ENCODE measurements around the gene OLFM2. TPM values are rescaled to one million over a fixed set of nuclear protein-coding genes. Genes with fewer than 3 reads are reported as not detected.

The OLFM2 gene
- polyA plus RNA-seq, 1 donor from 2014 or later: 68.6 TPM

DNA sequence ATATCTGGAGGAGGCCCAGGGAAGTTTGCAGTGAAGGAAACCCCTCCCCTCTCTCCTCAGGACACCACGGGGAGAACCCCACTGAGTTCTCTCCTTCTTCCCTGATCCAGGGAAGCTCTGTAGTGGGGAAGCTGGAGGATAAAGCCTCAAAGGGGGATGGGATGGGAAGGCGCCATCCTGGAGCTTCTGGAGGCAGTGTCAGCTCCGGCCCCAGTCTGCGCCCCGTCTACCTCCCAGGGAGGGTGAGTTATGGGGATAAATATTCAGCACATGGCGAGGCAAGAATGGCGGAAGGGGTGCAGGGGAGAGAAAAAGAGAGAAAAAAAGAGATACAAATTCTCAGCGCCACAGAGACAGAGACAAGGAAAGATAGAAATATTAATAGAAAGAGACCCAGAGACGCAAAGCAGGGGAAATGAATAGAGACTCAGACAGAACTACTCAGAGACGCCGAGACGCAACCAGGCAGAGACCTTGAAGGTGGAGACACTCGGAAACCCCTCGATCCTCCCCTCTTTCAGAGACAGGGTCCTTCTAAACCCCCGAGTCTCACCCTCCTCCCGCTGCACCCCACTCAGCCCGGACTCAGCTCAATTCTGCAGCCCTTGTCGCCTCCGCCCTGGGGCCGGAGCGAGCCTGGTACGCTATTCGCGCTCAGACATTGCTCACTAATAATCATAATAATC lies 23.6 kb downstream of the OLFM2 start:
- Histone ChIP-seq H4K20me1 (ENCODE audit: insufficient read depth) (peaks cover 41% of the 10 kb centered on the region), H3K4me3 (ENCODE audit: low read length) (peak overlapping the region; percentile 56), H3K27me3 (ENCODE audit: insufficient read depth, low read depth, low read length) (peaks cover 22% of the 10 kb centered on the region), H3F3A (ENCODE audit: insufficient read depth, low read length, poor library complexity, severe bottlenecking) (no peaks in the 10 kb centered on the region), H3K36me3 (ENCODE audit: insufficient read depth, low read length) (no peaks in the 10 kb centered on the region), H3K4me2 (ENCODE audit: low read length) (no peak overlapping the region), H3K9me2 (ENCODE audit: insufficient read depth, low read length) (no peaks in the 10 kb centered on the region), H3K9ac (ENCODE audit: low read length) (peak overlapping the region; percentile 5), H3K27ac (ENCODE audit: low read length) (no peak overlapping the region), H3K79me2 (replicated peaks; ENCODE audit: insufficient read depth, low read length) (peaks cover 3% of the 10 kb centered on the region), H2AFZ (ENCODE audit: low read depth, low read length) (no peak overlapping the region), H3K9me3 (ENCODE audit: low read length) (no peaks in the 10 kb centered on the region)
- TF ChIP-seq MXI1 (conservative IDR thresholded peaks at IDR 0.05; ENCODE audit: poor library complexity, severe bottlenecking) (no peak), EZH2 (IDR thresholded peaks at IDR 0.05; ENCODE audit: borderline replicate concordance, insufficient read depth, low read length, poor library complexity, severe bottlenecking) (no peak)

DNA sequence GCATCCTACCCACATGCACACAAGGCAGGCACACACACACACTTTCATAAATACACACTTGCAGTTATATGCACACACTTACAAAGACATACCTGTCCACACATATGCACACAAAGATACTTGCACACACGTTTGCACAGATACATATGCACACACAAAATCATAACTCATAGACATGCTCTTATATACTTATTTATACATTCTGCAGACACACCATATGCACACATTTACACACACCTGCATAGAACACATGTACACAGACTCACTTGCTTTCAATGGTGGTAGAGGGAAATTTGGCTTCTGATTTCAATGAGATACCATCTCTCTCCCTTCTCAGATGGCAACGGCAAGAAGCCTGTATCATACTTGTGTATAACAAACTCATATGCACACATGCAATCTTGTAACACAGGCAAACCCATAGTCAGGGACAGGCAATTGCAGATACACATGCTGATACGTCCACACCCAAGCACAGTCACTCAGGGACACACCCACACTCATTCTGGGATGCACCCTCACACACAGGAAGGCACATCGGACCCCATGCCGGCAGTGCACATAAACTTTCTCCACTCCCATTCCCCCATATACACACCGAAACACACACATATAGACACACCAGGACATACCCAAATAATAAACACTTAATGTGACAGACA lies 24.7 kb downstream of the OLFM2 start:
- H3K9ac ChIP-seq (ENCODE audit: low read length): no peak overlapping the region
- H4K20me1 ChIP-seq (ENCODE audit: insufficient read depth): peaks cover 33% of the 10 kb centered on the region
- H3K27me3 ChIP-seq (ENCODE audit: insufficient read depth, low read depth, low read length): peaks cover 22% of the 10 kb centered on the region
- no peak overlapping the region for H3K4me2 ChIP-seq (ENCODE audit: low read length)
- no peak for TF ChIP-seq TAF1 (IDR thresholded peaks at IDR 0.05; ENCODE audit: low read depth)
- TF ChIP-seq, protein P1, sequence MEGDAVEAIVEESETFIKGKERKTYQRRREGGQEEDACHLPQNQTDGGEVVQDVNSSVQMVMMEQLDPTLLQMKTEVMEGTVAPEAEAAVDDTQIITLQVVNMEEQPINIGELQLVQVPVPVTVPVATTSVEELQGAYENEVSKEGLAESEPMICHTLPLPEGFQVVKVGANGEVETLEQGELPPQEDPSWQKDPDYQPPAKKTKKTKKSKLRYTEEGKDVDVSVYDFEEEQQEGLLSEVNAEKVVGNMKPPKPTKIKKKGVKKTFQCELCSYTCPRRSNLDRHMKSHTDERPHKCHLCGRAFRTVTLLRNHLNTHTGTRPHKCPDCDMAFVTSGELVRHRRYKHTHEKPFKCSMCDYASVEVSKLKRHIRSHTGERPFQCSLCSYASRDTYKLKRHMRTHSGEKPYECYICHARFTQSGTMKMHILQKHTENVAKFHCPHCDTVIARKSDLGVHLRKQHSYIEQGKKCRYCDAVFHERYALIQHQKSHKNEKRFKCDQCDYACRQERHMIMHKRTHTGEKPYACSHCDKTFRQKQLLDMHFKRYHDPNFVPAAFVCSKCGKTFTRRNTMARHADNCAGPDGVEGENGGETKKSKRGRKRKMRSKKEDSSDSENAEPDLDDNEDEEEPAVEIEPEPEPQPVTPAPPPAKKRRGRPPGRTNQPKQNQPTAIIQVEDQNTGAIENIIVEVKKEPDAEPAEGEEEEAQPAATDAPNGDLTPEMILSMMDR (IDR thresholded peaks at IDR 0.05; ENCODE audit: poor library complexity, severe bottlenecking): no peak
- no peak for TF ChIP-seq POLR2AphosphoS5 (IDR thresholded peaks at IDR 0.05)
- TF ChIP-seq SMC3 (conservative IDR thresholded peaks at IDR 0.05; ENCODE audit: poor library complexity): no peak
- TF ChIP-seq, protein P2, sequence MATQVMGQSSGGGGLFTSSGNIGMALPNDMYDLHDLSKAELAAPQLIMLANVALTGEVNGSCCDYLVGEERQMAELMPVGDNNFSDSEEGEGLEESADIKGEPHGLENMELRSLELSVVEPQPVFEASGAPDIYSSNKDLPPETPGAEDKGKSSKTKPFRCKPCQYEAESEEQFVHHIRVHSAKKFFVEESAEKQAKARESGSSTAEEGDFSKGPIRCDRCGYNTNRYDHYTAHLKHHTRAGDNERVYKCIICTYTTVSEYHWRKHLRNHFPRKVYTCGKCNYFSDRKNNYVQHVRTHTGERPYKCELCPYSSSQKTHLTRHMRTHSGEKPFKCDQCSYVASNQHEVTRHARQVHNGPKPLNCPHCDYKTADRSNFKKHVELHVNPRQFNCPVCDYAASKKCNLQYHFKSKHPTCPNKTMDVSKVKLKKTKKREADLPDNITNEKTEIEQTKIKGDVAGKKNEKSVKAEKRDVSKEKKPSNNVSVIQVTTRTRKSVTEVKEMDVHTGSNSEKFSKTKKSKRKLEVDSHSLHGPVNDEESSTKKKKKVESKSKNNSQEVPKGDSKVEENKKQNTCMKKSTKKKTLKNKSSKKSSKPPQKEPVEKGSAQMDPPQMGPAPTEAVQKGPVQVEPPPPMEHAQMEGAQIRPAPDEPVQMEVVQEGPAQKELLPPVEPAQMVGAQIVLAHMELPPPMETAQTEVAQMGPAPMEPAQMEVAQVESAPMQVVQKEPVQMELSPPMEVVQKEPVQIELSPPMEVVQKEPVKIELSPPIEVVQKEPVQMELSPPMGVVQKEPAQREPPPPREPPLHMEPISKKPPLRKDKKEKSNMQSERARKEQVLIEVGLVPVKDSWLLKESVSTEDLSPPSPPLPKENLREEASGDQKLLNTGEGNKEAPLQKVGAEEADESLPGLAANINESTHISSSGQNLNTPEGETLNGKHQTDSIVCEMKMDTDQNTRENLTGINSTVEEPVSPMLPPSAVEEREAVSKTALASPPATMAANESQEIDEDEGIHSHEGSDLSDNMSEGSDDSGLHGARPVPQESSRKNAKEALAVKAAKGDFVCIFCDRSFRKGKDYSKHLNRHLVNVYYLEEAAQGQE (IDR thresholded peaks at IDR 0.05; ENCODE audit: borderline replicate concordance): no peak
- no peak for TF ChIP-seq RAD21 (conservative IDR thresholded peaks at IDR 0.05)
- TF ChIP-seq EZH2 (IDR thresholded peaks at IDR 0.05; ENCODE audit: borderline replicate concordance, insufficient read depth, low read length, poor library complexity, severe bottlenecking): no peak
- no peak for TF ChIP-seq EP300 (conservative IDR thresholded peaks at IDR 0.05; ENCODE audit: poor library complexity, severe bottlenecking)
- TF ChIP-seq MXI1 (conservative IDR thresholded peaks at IDR 0.05; ENCODE audit: poor library complexity, severe bottlenecking): no peak
- no peak overlapping the region for H3K4me3 ChIP-seq (ENCODE audit: low read length)
- H3K27ac ChIP-seq (ENCODE audit: low read length): no peak overlapping the region
- H3F3A ChIP-seq (ENCODE audit: insufficient read depth, low read length, poor library complexity, severe bottlenecking): no peaks in the 10 kb centered on the region
- H2AFZ ChIP-seq (ENCODE audit: low read depth, low read length): no peak overlapping the region
- no peaks in the 10 kb centered on the region for H3K36me3 ChIP-seq (ENCODE audit: insufficient read depth, low read length)
- H3K79me2 ChIP-seq (replicated peaks; ENCODE audit: insufficient read depth, low read length): no peaks in the 10 kb centered on the region
- H3K9me2 ChIP-seq (ENCODE audit: insufficient read depth, low read length): no peaks in the 10 kb centered on the region
- H3K9me3 ChIP-seq (ENCODE audit: low read length): no peaks in the 10 kb centered on the region
